Lung microvascular endothelial cell (primary cell): Measurements from ENCODE around the gene PPP4R1. TPM values are rescaled to one million over a fixed set of nuclear protein-coding genes. Genes with fewer than 3 reads are reported as not detected.

ENCODE experiments used
- DNase-seq, 2 donors: peaks; one replicate each; pipeline versions ENCODE4 v3.0.0 to v3.0.0-alpha.2; 2010; ENCODE audit warnings: low read depth in 2 of 2
- total RNA-seq: library from RNA; depleted of rRNA; stranded (reverse); fragments of >200 nt; gene quantifications from 2 replicates; pipeline ENCODE4 v1.2.1, GENCODE V29; 2014

The PPP4R1 gene
- total RNA-seq, 1 donor from 2014 or later, result 134 TPM

DNA sequence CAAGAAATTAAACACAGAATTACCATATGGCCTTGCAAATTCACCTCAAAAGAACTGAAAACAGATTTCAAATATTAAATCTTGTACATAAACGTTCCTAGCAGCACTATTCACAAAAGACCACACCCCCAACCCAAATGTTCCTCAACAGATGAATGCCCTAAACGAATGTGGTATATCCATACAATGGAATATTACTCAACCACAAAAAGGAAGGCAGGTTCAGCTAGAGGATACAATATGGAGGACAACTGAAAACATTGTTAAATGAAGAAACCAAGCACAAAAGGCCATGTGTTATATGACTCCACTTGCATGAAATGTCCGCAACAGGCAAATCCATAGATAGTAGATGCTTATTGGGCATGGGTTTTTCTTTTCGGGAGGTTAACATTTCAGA lies 61.7 kb downstream of the PPP4R1 start:
- DNase-seq, result no peak

DNA sequence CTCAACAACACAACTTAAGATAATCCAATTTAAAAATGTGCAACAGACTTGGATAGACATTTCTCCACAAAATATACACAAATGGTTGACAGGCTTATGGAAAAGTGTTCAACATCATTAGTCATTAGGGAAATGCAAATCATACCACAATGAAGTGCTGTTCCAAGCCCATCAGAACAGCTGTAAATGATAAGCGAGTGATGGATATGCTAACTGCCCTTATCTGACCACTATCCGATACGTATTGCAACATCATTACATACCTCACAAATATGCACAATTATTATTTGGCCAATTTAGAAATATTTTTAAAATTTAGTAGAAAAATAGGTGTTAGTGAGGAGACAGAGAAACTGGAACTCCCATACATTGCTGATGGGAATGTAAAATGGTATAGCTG lies 62.2 kb downstream of the PPP4R1 start:
- DNase-seq, result no peak

DNA sequence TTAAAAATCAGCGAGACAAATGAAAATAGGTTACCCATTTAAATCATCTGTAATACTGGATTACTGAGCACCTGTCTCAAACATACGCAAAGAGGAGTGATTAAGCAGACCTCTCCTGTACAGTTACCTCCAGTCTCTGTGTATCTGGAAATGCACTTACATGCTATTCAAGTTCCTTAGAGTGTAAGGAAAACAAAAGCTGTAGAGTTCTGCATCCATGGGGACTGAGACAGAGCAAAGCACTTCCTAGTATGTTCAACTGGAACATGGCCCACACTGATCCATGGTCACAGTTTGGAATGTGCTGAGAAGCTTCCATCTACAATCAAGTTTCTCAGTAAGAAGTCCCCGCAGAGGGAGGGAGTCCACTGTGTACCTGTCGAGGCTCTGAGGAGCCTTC lies 63.9 kb downstream of the PPP4R1 start:
- no peak for DNase-seq

DNA sequence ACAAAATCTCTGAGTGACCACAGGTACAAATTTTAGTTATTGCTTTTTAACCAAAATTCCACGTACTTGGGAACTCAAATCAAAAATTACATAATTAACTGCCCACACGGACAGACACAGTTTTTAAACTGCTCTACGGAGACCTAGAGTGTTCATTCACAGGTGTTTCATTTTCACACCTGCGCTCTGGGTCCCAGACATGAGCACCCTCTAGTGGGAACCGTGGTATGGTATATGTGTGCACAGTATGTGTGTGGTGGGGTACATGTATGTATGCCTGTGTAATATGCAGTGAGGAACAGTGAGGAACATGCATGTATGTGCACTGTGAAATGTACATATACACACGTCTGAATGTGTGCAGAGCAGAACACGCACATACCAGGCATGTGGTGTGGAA lies 65.0 kb downstream of the PPP4R1 start:
- DNase-seq, result no peak

GRCh38 chr18:9547782-9548181 lies 66.6 kb downstream of the PPP4R1 start:
- DNase-seq, result no peak

DNA sequence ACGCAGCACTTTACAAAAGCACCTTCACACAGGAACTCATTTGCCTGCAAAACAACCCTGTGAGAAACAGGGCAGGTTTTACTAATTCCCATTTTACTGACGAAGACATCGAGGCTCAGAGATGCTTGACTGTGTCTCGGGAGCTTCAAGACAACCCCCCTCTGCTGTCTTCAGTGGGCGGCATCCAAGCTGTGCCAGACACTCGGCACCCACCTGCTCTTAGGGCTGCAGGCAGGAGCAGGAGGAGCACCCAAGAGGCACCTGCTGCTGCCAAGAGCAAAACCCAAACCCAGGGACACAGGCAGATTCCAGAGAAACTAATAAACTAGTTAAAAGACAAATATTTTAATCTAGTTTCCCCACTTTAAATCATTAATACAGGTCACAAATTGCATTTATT lies 67.9 kb downstream of the PPP4R1 start:
- no peak for DNase-seq

DNA sequence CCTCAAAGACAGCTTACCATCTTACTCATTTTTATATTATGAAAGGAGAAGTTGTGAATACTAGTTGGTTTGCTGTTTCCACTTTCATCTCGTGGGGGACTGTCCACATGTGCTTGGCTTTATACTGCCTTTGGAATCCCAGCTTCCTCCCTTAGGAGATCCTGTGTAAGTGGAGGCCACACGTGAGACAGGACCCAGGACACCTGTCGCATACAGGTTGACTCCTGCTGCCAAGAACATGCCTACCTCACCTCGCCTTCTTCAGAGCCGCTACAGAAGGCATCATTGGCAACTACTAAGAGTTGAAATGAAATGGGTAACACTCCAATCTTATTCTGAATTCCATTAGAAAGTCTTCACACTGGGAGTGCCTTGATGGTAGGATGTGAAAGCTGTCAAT lies 69.3 kb downstream of the PPP4R1 start:
- DNase-seq, result no peak

- DNase-seq, result no peak
Measured at GRCh38 chr18:9542924-9543323, 71.4 kb downstream of the PPP4R1 start.

- DNase-seq, result no peak
Measured at GRCh38 chr18:9539938-9540337, 74.4 kb downstream of the PPP4R1 start.

GRCh38 chr18:9539283-9539682 lies 75.1 kb downstream of the PPP4R1 start:
- DNase-seq, result peak; percentile 13 to 82

GRCh38 chr18:9537677-9538076 lies 76.7 kb downstream of the PPP4R1 start:
- DNase-seq, result no peak

GRCh38 chr18:9536354-9537152 lies 77.8 kb downstream of the PPP4R1 start:
- no peak for DNase-seq

GRCh38 chr18:9535430-9535991 lies 78.8 kb downstream of the PPP4R1 start:
- DNase-seq, result no peak

- no peak for DNase-seq
Measured at GRCh38 chr18:9534844-9535243, 79.5 kb downstream of the PPP4R1 start.

DNA sequence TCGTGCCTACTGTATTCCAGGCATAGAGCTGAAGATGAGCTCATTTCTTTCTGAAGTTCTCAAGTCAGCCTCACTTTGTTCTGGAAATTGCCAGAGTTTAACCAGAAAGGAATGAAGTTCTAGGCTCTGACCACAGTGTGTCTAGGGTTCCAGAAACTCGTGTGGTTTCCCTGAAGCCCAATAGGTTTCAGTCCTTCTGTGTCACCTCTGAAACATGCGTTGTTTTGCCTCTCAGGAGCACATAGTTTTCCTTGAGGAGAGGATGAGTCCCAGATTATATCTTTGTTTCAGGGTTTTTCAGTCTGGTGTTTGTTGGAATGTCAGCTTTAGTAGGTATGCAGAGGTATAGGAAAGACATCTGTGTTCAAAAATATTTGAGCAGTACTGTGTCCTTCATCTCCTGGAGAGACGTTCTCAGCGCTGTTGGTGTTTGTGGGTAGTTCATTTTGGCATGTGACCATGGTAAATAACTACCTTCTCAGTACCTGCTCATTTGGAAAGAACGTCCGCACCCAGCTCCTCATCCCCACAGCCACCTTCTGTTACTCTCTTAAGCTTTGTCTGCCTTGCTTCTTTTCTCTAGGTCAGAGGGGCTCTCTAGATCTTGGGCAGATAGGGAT lies 82.5 kb downstream of the PPP4R1 start:
- no peak for DNase-seq

- no peak for DNase-seq
Measured at GRCh38 chr18:9530226-9531009, 83.9 kb downstream of the PPP4R1 start.

GRCh38 chr18:9526458-9526857 lies 87.9 kb downstream of the PPP4R1 start:
- no peak for DNase-seq

- no peak for DNase-seq
Measured at GRCh38 chr18:9522952-9523351, 91.4 kb downstream of the PPP4R1 start.

DNA sequence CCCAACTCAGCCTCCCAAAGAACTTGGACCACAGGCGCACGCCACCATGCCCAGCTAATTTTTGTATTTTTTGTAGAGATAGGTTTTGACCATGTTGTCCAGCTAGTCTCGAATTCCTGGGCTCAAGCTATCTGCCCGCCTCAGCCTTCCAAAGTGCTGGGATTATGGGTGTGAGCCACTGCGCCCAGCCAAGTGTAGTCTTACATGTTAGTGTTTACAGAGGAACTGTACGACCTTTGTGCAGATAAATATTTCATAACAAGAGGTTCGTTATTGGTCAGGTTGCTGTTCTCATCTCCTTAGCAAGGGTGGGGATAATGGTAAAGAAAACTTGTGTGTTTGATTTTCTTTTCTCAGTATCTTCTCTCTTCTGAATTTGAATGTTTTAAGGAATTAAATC lies 92.6 kb downstream of the PPP4R1 start:
- no peak for DNase-seq

DNA sequence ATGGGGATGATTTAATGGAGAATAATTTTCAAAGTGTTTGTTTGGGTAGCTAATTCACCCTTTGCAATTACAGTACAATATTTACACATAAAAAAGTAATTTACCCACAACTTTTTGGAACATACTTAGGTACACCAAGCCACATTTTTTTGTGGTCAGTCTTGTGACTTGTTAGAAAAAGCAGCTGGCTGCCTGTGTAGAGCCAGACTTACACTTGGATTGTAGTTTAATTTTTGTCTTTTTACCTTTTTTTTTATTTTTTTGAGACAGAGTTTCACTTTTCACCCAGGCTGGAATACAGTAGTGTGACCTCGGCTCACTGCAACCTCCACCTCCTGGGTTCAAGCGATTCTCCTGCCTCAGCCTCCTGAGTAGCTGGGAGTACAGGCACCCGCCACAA lies 93.7 kb downstream of the PPP4R1 start:
- DNase-seq, result no peak

- DNase-seq, result no peak
Measured at GRCh38 chr18:9519399-9519798, 95.0 kb downstream of the PPP4R1 start.

GRCh38 chr18:9517869-9518268 lies 96.5 kb downstream of the PPP4R1 start:
- DNase-seq, result peak in 1 of 2 donors; percentile 23
